ENCODE results near the gene ZFP62. TPM values are rescaled to one million over a fixed set of nuclear protein-coding genes. Genes with fewer than 3 reads are reported as not detected.
"Not testable (repeated sequence)": the region's sequence is repeated elsewhere in the genome, so short reads cannot be mapped to it uniquely, and the experiment has no call there.

Gene ZFP62
- total and polyA plus RNA-seq, 2 of the 4 experiments (the other 2 are of a cell fraction) = 8.2 to 20.3 TPM

DNA sequence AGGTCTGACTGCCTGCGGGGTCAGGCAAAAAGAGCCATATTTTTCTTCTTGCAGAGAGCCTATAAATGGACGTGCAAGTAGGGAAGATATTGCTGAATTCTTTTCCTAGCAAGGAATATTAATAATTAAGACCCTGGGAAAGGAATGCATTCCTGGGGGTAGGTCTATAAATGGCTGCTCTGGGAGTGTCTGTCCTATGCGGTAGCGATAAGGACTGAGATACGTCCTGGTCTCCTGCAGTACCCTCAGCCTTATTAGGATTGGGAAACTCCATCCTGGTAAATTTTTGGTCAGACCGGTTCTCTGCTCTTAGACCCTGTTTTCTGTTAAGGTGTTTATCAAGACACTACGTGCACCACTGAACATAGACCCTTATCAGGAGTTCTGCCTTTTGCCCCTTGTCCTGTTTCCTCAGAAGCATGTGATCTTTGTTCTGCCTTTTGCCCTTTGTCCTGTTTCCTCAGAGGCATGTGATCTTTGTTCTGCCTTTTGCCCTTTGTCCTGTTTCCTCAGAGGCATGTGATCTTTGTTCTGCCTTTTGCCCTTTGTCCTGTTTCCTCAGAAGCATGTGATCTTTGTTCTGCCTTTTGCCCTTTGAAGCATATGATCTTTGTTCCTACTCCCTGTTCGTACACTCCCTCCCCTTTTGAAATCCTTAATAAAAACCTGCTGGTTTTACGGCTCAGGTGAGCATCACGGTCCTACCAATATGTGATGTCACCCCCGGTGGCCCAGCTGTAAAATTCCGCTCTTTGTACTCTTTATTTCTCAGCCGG, 32.1 kb downstream of the ZFP62 start:
- peaks cover 21% of the 10 kb centered on the region for H3K4me1 ChIP-seq (ENCODE audit: control insufficient read depth, insufficient read depth, low read length)
- H4K20me1 ChIP-seq (ENCODE audit: insufficient read depth, low read length); H3K56ac ChIP-seq (ENCODE audit: extremely low read depth, insufficient read depth, low read length); DNase-seq; BruUV-seq (replicated peaks); H2AK9ac ChIP-seq (replicated peaks; ENCODE audit: low read depth, low read length, poor library complexity); H3K18ac ChIP-seq (ENCODE audit: low read depth, low read length); H4K91ac ChIP-seq (ENCODE audit: insufficient read depth, low read depth, low read length); H2BK15ac ChIP-seq (ENCODE audit: low read depth, low read length); H3K27ac ChIP-seq (ENCODE audit: insufficient read depth, low read length); H2AK5ac ChIP-seq (ENCODE audit: low read depth, low read length); H3K4me2 ChIP-seq (ENCODE audit: low read depth, low read length); H3K9ac ChIP-seq (ENCODE audit: low read depth, low read length); H2AFZ ChIP-seq (replicated peaks; ENCODE audit: low read length, poor library complexity); H3K4me3 ChIP-seq (ENCODE audit: insufficient read depth, low read depth, low read length); POLR2A ChIA-PET (ENCODE audit: unreplicated experiment); H3K14ac ChIP-seq (replicated peaks; ENCODE audit: low read depth, low read length); H3K23ac ChIP-seq (ENCODE audit: low read depth, low read length); H3K27me3 ChIP-seq (ENCODE audit: control insufficient read depth, insufficient read depth, low read length); H4K8ac ChIP-seq (ENCODE audit: low read depth in 2 of 2, low read length in 2 of 2); intact Hi-C loops (cut with micrococcal nuclease); H3K36me3 ChIP-seq (ENCODE audit: control insufficient read depth, insufficient read depth, low read length); H4K5ac ChIP-seq (ENCODE audit: low read depth, low read length); ATAC-seq (ENCODE audit: low read depth); dilution Hi-C loops (cut with HindIII; ENCODE audit: low sequenced_read_pairs, unreplicated experiment); H2BK120ac ChIP-seq (ENCODE audit: low read depth, low read length); in situ Hi-C loops (cut with MboI; ENCODE audit: low sequenced_read_pairs); H3K9me3 ChIP-seq (ENCODE audit: control insufficient read depth, insufficient read depth, low read length); H2BK20ac ChIP-seq (ENCODE audit: low read depth, low read length); H3K4ac ChIP-seq (ENCODE audit: low read depth, low read length); H2BK5ac ChIP-seq (ENCODE audit: low read depth, low read length, poor library complexity, severe bottlenecking); CTCF ChIA-PET: not testable (repeated sequence)
- H3K9me1 ChIP-seq (ENCODE audit: insufficient read depth, low read length) = peaks cover 15% of the 10 kb centered on the region
- 100% methylated on average over 4 of the region's 13 CpGs; no CpG with 5 or more reads in 1 of the 2 experiments for WGBS, 2 experiments (ENCODE audit: extremely low coverage in 2 of 2, insufficient read length in 1 of 2)
- H3K79me1 ChIP-seq (ENCODE audit: low read depth in 1 of 2, low read length in 2 of 2) = peaks cover 18 to 28% of the 10 kb centered on the region in 2 experiments

DNA sequence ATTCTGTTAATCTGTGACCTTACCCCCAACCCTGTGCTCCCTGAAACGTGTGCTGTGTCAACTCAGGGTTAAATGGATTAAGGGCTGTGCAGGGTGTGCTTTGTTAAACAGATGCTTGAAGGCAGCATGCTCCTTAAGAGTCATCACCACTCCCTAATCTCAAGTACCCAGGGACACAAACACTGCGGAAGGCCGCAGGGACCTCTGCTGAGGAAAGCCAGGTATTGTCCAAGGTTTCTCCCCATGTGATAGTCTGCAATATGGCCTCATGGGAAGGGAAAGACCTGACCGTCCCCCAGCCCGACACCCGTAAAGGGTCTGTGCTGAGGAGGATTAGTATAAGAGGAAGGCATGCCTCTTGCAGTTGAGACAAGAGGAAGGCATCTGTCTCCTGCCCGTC, 33.7 kb downstream of the ZFP62 start:
- intact Hi-C loops (cut with micrococcal nuclease); DNase-seq; dilution Hi-C loops (cut with HindIII; ENCODE audit: low sequenced_read_pairs, unreplicated experiment); H3K9me3 ChIP-seq (ENCODE audit: control insufficient read depth, insufficient read depth, low read length); H3K36me3 ChIP-seq (ENCODE audit: control insufficient read depth, insufficient read depth, low read length); H3K4me2 ChIP-seq (ENCODE audit: low read depth, low read length); H2BK5ac ChIP-seq (ENCODE audit: low read depth, low read length, poor library complexity, severe bottlenecking); BruUV-seq (replicated peaks); H4K91ac ChIP-seq (ENCODE audit: insufficient read depth, low read depth, low read length); H4K8ac ChIP-seq (ENCODE audit: low read depth in 2 of 2, low read length in 2 of 2); in situ Hi-C loops (cut with MboI; ENCODE audit: low sequenced_read_pairs); POLR2A ChIA-PET (ENCODE audit: unreplicated experiment); H3K4me3 ChIP-seq (ENCODE audit: insufficient read depth, low read depth, low read length); H2BK120ac ChIP-seq (ENCODE audit: low read depth, low read length); H3K9ac ChIP-seq (ENCODE audit: low read depth, low read length); H3K23ac ChIP-seq (ENCODE audit: low read depth, low read length); H2AK9ac ChIP-seq (replicated peaks; ENCODE audit: low read depth, low read length, poor library complexity); H3K27ac ChIP-seq (ENCODE audit: insufficient read depth, low read length); H2AFZ ChIP-seq (replicated peaks; ENCODE audit: low read length, poor library complexity); H4K20me1 ChIP-seq (ENCODE audit: insufficient read depth, low read length); H3K56ac ChIP-seq (ENCODE audit: extremely low read depth, insufficient read depth, low read length); H4K5ac ChIP-seq (ENCODE audit: low read depth, low read length); H3K4ac ChIP-seq (ENCODE audit: low read depth, low read length); H3K14ac ChIP-seq (replicated peaks; ENCODE audit: low read depth, low read length); H2BK20ac ChIP-seq (ENCODE audit: low read depth, low read length); ATAC-seq (ENCODE audit: low read depth); CTCF ChIA-PET; H2BK15ac ChIP-seq (ENCODE audit: low read depth, low read length); H3K27me3 ChIP-seq (ENCODE audit: control insufficient read depth, insufficient read depth, low read length); H2AK5ac ChIP-seq (ENCODE audit: low read depth, low read length); H3K18ac ChIP-seq (ENCODE audit: low read depth, low read length): not testable (repeated sequence)
- no CpG with 5 or more reads among the region's 7 CpGs for WGBS, 2 experiments (ENCODE audit: extremely low coverage in 2 of 2, insufficient read length in 1 of 2)
- Histone ChIP-seq H3K79me1 (ENCODE audit: low read depth in 1 of 2, low read length in 2 of 2) (peaks cover 12 to 22% of the 10 kb centered on the region in 2 experiments; a peak in 3 of 4 replicates), H3K9me1 (ENCODE audit: insufficient read depth, low read length) (peaks cover 13% of the 10 kb centered on the region), H3K4me1 (ENCODE audit: control insufficient read depth, insufficient read depth, low read length) (peaks cover 21% of the 10 kb centered on the region)

All from IMR-90 (cell line).